Measurements from ENCODE around the gene DNAJB9. TPM values are rescaled to one million over a fixed set of nuclear protein-coding genes. Genes with fewer than 3 reads are reported as not detected.

Gene DNAJB9
- total RNA-seq, 3 donors from 2014 or later, result 36.3 to 51.2 (median 41.0) TPM

DNA sequence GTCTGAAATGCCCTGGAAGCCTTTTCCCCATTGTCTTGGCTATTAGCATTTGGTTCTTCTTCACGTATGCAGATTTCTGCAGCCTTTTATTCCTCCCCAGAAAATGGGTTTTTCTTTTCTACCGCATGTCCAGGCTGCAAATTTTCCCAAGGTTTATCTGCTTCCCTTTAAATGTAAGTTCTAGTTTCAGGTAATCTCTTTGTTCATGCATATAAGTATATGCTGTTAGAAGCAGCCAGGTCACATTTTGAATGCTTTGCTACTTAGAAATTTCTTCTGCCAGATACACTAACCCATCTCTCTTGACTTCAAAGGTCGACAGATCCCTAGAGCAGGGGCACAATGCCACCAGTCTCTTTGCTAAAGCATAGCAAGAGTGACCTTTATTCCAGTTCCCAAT is 12.5 kb upstream of the DNAJB9 start:
- intact Hi-C loops (cut with DNase I; ENCODE audit: low total_unique reads), result no loop called here
- H3K9me3 ChIP-seq, result peaks cover 16 to 23% of the 10 kb centered on the region in 2 donors
- TF ChIP-seq, protein P1, sequence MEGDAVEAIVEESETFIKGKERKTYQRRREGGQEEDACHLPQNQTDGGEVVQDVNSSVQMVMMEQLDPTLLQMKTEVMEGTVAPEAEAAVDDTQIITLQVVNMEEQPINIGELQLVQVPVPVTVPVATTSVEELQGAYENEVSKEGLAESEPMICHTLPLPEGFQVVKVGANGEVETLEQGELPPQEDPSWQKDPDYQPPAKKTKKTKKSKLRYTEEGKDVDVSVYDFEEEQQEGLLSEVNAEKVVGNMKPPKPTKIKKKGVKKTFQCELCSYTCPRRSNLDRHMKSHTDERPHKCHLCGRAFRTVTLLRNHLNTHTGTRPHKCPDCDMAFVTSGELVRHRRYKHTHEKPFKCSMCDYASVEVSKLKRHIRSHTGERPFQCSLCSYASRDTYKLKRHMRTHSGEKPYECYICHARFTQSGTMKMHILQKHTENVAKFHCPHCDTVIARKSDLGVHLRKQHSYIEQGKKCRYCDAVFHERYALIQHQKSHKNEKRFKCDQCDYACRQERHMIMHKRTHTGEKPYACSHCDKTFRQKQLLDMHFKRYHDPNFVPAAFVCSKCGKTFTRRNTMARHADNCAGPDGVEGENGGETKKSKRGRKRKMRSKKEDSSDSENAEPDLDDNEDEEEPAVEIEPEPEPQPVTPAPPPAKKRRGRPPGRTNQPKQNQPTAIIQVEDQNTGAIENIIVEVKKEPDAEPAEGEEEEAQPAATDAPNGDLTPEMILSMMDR (IDR thresholded peaks at IDR 0.05), result no peak
- TF ChIP-seq POLR2A (IDR thresholded peaks at IDR 0.05) (no peak), POLR2AphosphoS5 (IDR thresholded peaks at IDR 0.05) (no peak)
- no peaks in the 10 kb centered on the region for H3K27me3 ChIP-seq
- DNase-seq (ENCODE audit: low spot score in 2 of 2), result no peak
- H3K36me3 ChIP-seq, result no peaks in the 10 kb centered on the region
- no peak overlapping the region for H3K4me3 ChIP-seq
- no peaks in the 10 kb centered on the region for H3K4me1 ChIP-seq
- H3K27ac ChIP-seq, result no peak overlapping the region

DNA sequence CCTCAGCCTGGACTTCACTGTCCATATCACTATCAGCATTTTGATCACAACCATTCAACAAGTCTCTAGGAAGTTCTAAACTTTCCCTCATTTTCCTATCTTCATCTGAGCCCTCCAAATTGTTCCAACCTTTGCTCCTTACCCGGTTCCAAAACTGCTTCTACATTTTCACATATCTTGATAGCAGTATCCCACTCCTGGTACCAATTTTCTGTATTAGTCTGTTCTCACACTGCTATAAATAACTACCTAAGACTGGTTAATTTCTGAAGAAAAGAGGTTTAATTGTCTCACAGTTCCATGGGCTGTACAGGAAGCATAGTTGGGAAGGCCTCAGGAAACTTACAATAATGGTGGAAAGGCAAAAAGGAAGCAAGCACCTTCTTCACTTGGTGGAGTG is 12.1 kb upstream of the DNAJB9 start:
- no peak overlapping the region for H3K4me3 ChIP-seq
- H3K27ac ChIP-seq, result no peak overlapping the region
- no peaks in the 10 kb centered on the region for H3K36me3 ChIP-seq
- no peak for DNase-seq (ENCODE audit: low spot score in 2 of 2)
- no peak for TF ChIP-seq POLR2AphosphoS5 (IDR thresholded peaks at IDR 0.05)
- TF ChIP-seq, protein P1 (IDR thresholded peaks at IDR 0.05), result no peak
- TF ChIP-seq POLR2A (IDR thresholded peaks at IDR 0.05), result no peak
- no peaks in the 10 kb centered on the region for H3K27me3 ChIP-seq
- intact Hi-C loops (cut with DNase I; ENCODE audit: low total_unique reads), result no loop called here
- H3K9me3 ChIP-seq, result peaks cover 16 to 23% of the 10 kb centered on the region in 2 donors
- H3K4me1 ChIP-seq, result no peaks in the 10 kb centered on the region

DNA sequence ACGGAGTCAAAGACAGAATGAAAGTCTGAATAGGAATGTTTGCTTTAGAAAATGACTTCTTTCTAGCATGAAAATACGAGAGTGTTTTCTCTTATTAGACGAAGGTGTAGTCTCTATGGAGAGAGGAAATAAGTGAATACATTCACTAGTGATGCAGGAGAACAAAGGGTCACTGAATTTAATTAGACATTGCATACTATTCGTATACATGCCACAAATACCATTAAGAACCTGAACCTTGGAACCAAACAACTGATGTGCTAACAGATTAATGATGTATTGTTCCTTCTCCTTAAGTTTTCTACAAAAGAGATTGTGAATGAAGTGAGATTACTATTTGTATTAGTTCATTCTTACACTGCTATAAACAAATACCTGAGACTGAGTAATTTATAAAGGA is 10.4 kb upstream of the DNAJB9 start:
- Histone ChIP-seq H3K4me3 (no peak overlapping the region), H3K4me1 (no peaks in the 10 kb centered on the region), H3K36me3 (no peaks in the 10 kb centered on the region), H3K27ac (no peak overlapping the region), H3K9me3 (peaks cover 16 to 23% of the 10 kb centered on the region in 2 donors), H3K27me3 (no peaks in the 10 kb centered on the region)
- no peak for DNase-seq (ENCODE audit: low spot score in 2 of 2)
- TF ChIP-seq, protein P1 (IDR thresholded peaks at IDR 0.05), result no peak
- intact Hi-C loops (cut with DNase I; ENCODE audit: low total_unique reads), result no loop called here

DNA sequence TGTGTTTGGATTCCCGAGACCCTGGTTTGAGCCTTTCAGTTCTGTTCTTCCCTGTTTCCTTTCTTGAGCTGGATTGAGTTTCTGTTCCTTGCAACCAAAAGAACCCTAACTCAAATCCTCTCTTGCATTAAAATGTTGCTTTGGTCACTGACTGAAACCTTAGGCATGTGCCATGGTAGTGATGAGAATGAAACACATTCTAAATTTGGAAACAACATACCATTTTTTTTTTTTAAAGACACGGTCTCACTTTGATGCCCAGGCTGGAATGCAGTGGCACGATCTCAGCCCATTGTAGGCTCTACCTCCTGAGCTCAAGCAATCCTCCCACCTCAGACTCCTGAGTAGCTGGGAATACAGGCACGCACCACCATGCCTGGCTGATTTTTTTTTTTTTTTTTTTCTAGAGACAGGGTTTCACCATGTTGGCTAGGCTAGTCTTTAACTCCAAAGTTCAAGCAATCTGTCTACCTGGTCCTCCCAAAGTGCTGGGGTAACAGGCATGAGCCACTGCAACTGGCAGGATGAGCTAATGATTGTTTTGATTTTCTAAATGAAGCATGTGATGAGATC is 8.5 kb upstream of the DNAJB9 start:
- no peak overlapping the region for H3K4me3 ChIP-seq
- TF ChIP-seq, protein P1 (IDR thresholded peaks at IDR 0.05), result no peak
- TF ChIP-seq POLR2AphosphoS5 (IDR thresholded peaks at IDR 0.05) (no peak), POLR2A (IDR thresholded peaks at IDR 0.05) (no peak)
- no peak for DNase-seq (ENCODE audit: low spot score in 2 of 2)
- H3K27ac ChIP-seq, result no peak overlapping the region
- no peaks in the 10 kb centered on the region for H3K36me3 ChIP-seq
- no peaks in the 10 kb centered on the region for H3K4me1 ChIP-seq
- no peaks in the 10 kb centered on the region for H3K27me3 ChIP-seq
- H3K9me3 ChIP-seq, result peaks cover 16 to 22% of the 10 kb centered on the region in 2 donors
- intact Hi-C loops (cut with DNase I; ENCODE audit: low total_unique reads), result no loop called here

DNA sequence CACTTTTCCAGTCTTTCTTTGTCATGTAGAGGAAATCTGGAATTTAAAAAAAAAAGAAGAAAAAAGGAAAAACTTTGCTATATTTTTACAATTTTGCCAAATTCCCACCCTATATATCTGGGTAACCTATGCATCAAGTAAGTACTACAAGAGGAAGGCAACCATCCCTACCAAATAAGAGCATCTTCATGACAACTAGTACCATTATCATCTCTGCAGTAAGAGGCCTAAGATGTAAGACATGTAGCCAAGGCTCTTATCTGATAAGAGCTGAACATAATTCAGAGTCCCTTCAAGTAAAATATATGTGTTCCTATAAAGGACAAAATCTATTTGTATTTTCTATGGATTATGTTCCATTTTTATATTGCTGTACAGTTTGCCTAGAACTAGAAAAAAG is 3.7 kb upstream of the DNAJB9 start:
- no peak overlapping the region for H3K27ac ChIP-seq
- no peaks in the 10 kb centered on the region for H3K36me3 ChIP-seq
- no peaks in the 10 kb centered on the region for H3K27me3 ChIP-seq
- DNase-seq (ENCODE audit: low spot score in 2 of 2), result no peak
- no peak for TF ChIP-seq POLR2AphosphoS5 (IDR thresholded peaks at IDR 0.05)
- TF ChIP-seq, protein P1 (IDR thresholded peaks at IDR 0.05), result no peak
- TF ChIP-seq POLR2A (IDR thresholded peaks at IDR 0.05), result no peak
- no peaks in the 10 kb centered on the region for H3K9me3 ChIP-seq
- intact Hi-C loops (cut with DNase I; ENCODE audit: low total_unique reads), result loop anchor here (5.0 kb wide), 1 partner anchor 39 kb away; the partner anchor contains the start of gene PNPLA8
- H3K4me1 ChIP-seq, result no peaks in the 10 kb centered on the region
- no peak overlapping the region for H3K4me3 ChIP-seq
